ENCODE results near the gene DISC1. TPM values are rescaled to one million over a fixed set of nuclear protein-coding genes. Genes with fewer than 3 reads are reported as not detected.

DISC1 gene
- total RNA-seq, 3 donors from 2014 or later = 0.50 to 1.1 (median 0.57) TPM

DNA sequence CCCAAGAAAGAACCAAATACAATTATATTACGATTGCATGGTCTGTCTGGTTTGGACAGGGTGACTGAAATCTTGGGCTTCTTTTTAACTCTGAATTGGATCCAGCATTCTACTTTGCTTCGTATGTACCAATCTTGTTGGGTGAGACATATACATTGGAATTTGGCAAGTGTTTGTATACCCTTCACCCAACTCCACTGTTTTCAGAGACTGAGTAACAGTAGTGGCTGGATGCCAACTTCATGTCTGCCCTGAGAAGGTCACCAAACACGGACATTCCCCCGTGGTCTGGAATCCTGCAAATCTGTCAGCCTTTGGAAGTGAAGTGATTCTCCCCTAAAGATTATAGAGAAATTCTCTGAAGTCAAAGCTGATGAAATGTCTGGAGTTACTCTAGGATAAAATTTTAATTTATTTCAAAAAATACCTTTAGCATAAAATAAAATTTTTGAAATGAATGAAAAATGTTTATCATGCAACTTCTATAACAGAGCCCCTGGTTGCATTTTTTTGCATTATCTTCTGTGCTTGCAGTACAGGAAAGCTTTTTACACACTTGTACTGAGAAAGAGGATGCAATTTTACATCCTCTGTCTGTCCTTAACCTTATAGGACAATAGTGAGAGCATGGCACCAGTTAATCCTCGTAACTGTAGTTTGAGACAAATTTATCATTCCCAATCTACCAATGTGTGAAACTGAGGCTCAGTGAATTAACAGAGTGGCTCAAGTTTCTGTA, 201.8 kb downstream of the DISC1 start:
- no peak for ATAC-seq

DNA sequence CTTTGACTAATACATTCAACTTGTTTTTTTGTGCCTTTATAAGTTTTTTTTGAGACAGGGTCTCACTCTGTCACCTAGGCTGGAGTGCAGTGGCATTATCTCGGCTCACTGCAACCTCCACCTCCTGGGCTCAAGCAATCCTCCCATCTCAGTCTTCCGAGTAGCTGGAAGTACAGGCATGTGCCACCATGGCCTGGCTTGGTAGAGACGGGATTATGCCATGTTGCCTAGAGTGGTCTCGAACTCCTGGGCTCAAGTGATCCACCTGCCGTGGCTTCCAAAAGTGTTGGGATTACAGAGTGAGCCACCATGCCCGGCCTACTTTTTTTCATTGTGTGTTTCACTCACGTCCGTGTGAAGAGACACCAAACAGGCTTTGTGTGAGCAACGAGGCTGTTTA, 202.7 kb downstream of the DISC1 start:
- Mint-ChIP-seq H3K4me3 (no peak overlapping the region), H3K27me3 (ENCODE audit: low read depth) (no peaks in the 10 kb centered on the region), H3K4me1 (ENCODE audit: low read depth) (no peaks in the 10 kb centered on the region), H3K36me3 (ENCODE audit: insufficient read depth) (peaks cover 15% of the 10 kb centered on the region), H3K9me3 (no peaks in the 10 kb centered on the region)
- no peak for DNase-seq
- ATAC-seq = no peak

More for the DNA sequence above, 201.8 kb downstream of the DISC1 start:
- no peaks in the 10 kb centered on the region for H3K27me3 Mint-ChIP-seq (ENCODE audit: low read depth)
- H3K36me3 Mint-ChIP-seq (ENCODE audit: insufficient read depth) = peaks cover 21% of the 10 kb centered on the region
- H3K9me3 Mint-ChIP-seq = no peaks in the 10 kb centered on the region
- no peaks in the 10 kb centered on the region for H3K4me1 Mint-ChIP-seq (ENCODE audit: low read depth)
- H3K4me3 Mint-ChIP-seq = no peak overlapping the region
- no peak for DNase-seq

DNA sequence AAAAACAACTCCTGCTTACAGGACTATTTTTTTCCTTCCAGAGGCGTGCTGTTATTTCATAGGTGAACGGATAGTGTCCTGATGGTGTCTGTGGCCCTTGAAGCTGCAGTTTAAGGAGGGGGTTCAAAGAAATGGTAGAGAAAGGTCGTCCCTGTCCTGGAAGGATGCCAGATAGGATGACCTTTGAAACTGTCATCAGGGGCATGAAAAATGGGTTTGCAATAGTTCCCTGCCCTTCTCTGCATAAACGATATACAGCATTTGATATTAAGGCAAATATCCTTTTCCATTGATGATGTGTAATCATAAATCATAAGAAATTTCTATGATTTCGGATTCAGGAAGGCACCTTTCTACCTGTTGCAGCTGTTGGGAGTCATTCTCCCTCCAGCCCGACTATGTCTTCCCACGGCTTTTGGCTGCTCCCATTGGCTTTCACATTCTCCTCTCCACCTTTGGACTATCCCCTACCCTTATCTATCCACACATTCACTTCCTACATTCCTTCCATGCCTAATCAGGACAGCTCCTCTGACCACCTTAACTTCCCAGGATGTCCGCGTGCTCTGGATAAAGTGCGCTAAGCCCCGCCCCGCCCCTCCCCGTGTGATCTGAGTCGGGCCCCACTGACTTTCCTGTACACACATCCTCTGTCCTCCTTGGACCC, 209.8 kb downstream of the DISC1 start:
- Mint-ChIP-seq H3K36me3 (ENCODE audit: insufficient read depth) (peaks cover 5% of the 10 kb centered on the region), H3K4me1 (ENCODE audit: low read depth) (no peaks in the 10 kb centered on the region), H3K27me3 (ENCODE audit: low read depth) (no peaks in the 10 kb centered on the region), H3K4me3 (no peak overlapping the region), H3K9me3 (no peaks in the 10 kb centered on the region)
- ATAC-seq = no peak
- no peak for DNase-seq

DNA sequence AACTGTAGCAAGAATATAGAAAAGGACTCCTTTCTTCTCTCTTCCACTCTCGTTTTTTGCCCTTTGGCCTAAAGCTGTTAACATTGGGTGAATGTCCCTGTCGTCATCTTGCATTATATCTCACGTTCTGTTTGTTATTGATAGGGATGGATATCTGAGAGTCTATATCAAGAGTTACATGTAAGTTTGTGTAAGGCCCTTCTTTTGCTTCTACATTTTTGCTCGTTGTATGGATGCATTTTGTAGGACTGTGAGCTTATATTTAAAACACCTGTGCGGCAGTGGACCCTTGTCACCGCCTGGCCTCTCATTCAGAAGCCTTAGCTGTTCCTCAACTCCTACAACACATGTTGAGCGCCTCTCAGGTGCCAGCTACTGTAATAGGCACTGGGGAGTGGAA, 211.9 kb downstream of the DISC1 start:
- DNase-seq (no peak), ATAC-seq (no peak)
- Mint-ChIP-seq H3K36me3 (ENCODE audit: insufficient read depth) (peaks cover 5% of the 10 kb centered on the region), H3K27me3 (ENCODE audit: low read depth) (no peaks in the 10 kb centered on the region), H3K4me3 (no peak overlapping the region), H3K4me1 (ENCODE audit: low read depth) (peaks cover 2% of the 10 kb centered on the region), H3K9me3 (no peaks in the 10 kb centered on the region)

DNA sequence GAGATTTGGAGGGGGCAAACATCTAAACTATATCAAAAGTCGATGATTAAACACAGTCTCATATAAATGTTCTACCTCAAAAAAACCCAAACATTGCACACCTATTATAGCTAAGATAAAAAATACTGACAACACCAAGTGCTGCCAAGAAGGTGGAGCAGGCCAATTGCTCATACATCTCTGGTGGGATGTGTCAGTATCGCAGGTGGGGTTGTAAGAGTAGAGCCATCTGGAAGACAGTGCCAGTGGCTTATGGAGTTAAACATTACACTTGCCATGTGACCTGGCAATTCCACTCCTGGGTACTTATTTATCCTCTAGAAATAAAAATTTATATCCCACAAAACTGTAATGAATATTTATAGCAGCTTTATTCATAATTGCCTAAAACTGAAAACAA, 213.4 kb downstream of the DISC1 start:
- Mint-ChIP-seq H3K4me1 (ENCODE audit: low read depth) (peaks cover 12% of the 10 kb centered on the region), H3K4me3 (no peak overlapping the region), H3K27me3 (ENCODE audit: low read depth) (no peaks in the 10 kb centered on the region), H3K9me3 (no peaks in the 10 kb centered on the region), H3K36me3 (ENCODE audit: insufficient read depth) (peaks cover 6% of the 10 kb centered on the region)
- DNase-seq (no peak), ATAC-seq (no peak)

DNA sequence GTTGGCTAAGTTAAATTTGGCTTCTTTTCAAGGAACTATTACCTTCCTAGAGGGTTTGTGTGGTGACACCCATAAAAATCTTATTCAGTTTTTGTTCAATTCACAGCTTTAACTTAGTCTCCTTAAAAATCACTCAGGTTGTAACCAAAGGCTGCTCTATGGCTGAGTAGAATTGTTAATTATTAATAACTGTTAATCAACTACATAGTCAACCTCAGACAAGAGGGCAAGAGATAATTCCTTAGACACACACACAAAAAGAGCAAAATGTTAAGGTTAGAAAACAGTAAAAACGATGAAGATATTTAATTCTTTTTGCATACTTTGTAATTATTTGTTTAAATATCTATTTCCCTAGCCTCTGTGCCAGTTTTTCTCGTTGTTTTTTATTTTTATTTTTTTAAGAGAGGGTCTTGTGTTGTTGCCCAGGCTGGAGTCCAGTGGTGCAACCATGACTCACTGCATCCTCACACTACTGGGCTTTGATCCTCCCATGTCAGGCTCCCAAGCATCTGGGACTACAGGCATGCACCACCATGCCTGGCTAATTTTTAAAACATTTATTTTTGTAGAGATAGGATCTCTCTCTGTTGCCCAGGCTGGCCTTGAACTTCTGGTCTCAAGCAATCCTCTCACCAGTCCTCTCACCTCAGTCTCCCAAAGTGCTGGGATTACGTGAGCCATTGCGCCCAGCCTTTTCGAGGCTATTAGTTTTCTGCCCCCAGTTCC, 215.2 kb downstream of the DISC1 start:
- Mint-ChIP-seq H3K27me3 (ENCODE audit: low read depth) (no peaks in the 10 kb centered on the region), H3K9me3 (no peaks in the 10 kb centered on the region), H3K4me3 (no peak overlapping the region), H3K4me1 (ENCODE audit: low read depth) (peaks cover 18% of the 10 kb centered on the region), H3K36me3 (ENCODE audit: insufficient read depth) (peaks cover 8% of the 10 kb centered on the region)
- DNase-seq = no peak
- ATAC-seq = no peak

DNA sequence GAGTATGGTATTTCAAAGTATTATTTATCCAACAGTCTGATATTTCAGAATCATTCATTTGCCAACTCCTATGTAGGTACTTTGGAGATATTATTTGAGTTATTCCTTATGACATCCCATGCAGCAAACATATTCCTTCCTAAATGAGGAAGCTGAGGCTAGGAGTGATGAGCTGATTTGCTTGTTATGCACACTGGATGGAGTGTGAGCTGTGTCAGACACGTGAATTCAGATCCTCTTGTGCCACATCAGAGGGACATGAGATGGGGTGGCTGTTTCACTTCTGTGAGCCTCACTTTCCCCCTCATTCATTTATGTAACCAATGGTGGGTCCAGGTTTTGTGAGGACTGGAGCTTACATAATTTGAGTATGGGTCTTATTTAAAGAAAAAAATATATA, 215.9 kb downstream of the DISC1 start:
- Mint-ChIP-seq H3K27me3 (ENCODE audit: low read depth) (no peaks in the 10 kb centered on the region), H3K4me3 (no peak overlapping the region), H3K36me3 (ENCODE audit: insufficient read depth) (peaks cover 6% of the 10 kb centered on the region), H3K4me1 (ENCODE audit: low read depth) (peaks cover 18% of the 10 kb centered on the region), H3K9me3 (no peaks in the 10 kb centered on the region)
- DNase-seq = no peak
- no peak for ATAC-seq

DNA sequence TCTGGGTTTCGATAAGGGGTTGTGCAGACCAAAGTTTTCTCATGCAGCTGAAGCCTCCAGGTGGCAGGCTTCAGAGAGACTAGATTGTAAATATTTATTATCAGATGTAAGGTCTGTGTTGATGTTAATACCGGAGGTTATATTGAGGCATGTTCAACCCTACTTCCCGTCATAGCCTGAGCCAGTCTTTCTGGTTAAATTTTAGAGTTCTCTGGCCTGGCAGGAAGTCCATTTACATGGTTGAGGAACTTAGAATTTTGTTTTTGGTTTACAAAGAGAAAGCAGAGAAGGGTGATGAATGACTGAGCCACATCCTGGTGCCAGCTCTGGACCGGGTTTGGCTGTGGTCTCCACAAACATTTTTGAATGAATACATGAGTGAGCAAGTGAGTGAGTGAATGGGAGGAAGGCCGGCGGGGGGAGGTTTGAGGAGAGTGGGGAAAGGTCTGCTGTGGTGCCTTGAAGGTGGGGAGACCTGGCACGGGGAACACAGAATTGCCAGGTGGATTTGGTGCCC, 218.5 kb downstream of the DISC1 start:
- no peaks in the 10 kb centered on the region for H3K27me3 Mint-ChIP-seq (ENCODE audit: low read depth)
- no peak for ATAC-seq
- no peak overlapping the region for H3K4me3 Mint-ChIP-seq
- H3K9me3 Mint-ChIP-seq = no peaks in the 10 kb centered on the region
- DNase-seq = no peak
- peaks cover 7% of the 10 kb centered on the region for H3K36me3 Mint-ChIP-seq (ENCODE audit: insufficient read depth)
- peaks cover 18% of the 10 kb centered on the region for H3K4me1 Mint-ChIP-seq (ENCODE audit: low read depth)

DNA sequence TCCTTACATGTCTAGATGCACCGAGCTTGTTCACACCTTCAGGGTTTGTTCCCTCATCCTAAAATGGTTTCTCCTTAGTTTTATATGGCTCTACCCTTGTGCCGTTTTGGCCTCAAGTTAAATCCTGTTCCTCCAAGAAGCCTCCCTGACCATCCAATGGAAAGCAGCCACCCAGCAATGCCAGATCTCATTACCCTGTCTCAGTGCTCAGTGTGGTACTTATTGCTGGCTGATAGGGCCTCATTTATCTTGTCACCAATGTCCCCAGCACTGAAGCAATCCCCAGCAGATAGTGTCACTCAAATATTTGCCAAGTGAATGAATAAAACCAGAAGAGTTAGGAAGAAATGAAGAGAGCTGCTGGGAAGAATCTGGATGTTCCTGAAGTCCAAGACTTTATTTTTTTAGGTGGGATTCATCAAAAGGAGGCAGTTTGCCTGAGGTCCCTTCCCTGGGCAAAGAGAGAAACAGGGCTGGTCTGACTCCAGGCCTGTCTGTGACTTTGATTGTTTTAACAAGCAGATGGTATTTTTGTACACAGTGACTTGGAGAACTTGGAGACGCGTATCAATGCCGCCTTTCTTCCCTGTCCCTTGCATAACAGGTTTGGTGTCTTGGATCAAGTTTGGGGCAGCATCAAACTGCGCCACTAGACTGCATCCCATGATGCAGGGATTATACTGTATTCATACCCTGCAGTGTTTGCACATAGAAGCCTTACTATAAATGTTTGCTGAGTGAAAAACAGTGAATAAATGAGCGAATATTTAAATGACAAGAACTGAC, 221.2 kb downstream of the DISC1 start:
- no peak for DNase-seq
- no peak for ATAC-seq
- no peaks in the 10 kb centered on the region for H3K9me3 Mint-ChIP-seq
- H3K36me3 Mint-ChIP-seq (ENCODE audit: insufficient read depth) = peaks cover 7% of the 10 kb centered on the region
- peaks cover 18% of the 10 kb centered on the region for H3K4me1 Mint-ChIP-seq (ENCODE audit: low read depth)
- no peaks in the 10 kb centered on the region for H3K27me3 Mint-ChIP-seq (ENCODE audit: low read depth)
- no peak overlapping the region for H3K4me3 Mint-ChIP-seq

DNA sequence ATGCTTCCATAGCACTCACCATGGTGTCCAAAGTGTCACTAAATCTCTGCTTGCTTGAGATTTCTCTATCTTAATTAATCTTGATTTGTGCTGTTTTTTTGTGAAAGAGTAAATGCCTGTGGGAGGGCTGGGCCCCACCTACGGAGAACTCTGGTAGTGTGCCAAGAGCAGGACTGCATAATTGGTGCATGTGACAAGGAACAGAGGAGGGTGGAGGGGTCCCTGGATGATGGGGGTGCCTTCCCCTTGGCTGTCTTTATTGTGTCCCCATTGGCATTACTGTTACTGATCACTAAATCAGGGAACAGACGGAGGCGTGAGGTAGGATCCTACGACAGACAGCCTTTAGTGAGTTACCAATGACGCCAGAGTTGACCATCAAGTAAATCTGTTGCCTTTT, 223.4 kb downstream of the DISC1 start:
- H3K4me1 Mint-ChIP-seq (ENCODE audit: low read depth) = peaks cover 7% of the 10 kb centered on the region
- DNase-seq (no peak), ATAC-seq (no peak)
- no peaks in the 10 kb centered on the region for H3K27me3 Mint-ChIP-seq (ENCODE audit: low read depth)
- no peak overlapping the region for H3K4me3 Mint-ChIP-seq
- H3K9me3 Mint-ChIP-seq = no peaks in the 10 kb centered on the region
- H3K36me3 Mint-ChIP-seq (ENCODE audit: insufficient read depth) = peaks cover 7% of the 10 kb centered on the region

DNA sequence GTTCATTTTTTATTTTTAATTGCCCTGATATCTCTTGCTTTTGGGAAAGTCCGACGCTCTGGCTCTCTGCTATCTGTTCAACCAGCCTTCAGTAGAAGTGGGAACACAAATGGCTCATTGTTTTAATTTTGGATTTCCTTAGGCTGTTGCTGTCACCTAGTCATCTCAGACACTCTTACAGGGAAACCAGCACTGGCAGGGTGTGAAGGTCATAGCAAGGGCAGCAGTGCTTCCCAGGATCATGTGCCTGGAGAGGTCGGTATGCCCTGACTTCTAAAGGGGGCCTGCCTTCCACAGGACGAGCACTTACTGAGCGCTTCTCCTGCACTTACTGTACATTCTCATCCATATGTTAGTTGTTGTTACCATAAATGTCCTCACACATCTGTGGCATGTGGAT, 224.2 kb downstream of the DISC1 start:
- Mint-ChIP-seq H3K4me3 (no peak overlapping the region), H3K9me3 (no peaks in the 10 kb centered on the region), H3K27me3 (ENCODE audit: low read depth) (no peaks in the 10 kb centered on the region), H3K4me1 (ENCODE audit: low read depth) (no peaks in the 10 kb centered on the region), H3K36me3 (ENCODE audit: insufficient read depth) (peaks cover 5% of the 10 kb centered on the region)
- ATAC-seq (no peak), DNase-seq (no peak)

DNA sequence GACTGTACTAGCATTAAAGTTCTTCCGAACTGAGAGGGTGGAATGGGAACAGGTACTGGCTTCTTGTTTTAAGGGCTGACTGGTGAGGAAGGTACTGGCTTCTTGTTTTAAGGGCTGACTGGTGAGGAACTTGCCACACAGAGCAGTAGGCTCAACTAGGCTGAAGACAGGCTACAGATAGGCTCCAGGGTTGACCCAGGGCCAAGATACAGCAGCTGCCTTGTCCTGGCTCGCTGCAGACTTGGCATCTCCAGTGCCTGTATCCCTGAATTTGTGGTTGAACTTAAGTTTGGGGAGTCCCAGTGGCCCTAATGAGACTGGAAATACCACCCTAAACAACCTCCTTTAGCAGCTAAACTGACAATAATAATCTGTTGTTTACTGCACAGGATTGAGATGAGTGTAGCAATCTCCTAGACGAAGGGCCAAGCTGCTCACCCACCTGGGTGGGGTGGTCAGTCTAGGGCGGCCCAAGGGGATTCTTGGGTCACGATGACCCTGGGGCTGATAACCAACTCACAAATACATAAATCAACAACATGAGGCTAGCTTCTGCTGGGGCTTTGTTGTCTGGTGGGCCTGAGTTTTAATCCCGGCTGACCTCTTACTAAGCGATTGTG, 227.1 kb downstream of the DISC1 start:
- no peaks in the 10 kb centered on the region for H3K9me3 Mint-ChIP-seq

DNA sequence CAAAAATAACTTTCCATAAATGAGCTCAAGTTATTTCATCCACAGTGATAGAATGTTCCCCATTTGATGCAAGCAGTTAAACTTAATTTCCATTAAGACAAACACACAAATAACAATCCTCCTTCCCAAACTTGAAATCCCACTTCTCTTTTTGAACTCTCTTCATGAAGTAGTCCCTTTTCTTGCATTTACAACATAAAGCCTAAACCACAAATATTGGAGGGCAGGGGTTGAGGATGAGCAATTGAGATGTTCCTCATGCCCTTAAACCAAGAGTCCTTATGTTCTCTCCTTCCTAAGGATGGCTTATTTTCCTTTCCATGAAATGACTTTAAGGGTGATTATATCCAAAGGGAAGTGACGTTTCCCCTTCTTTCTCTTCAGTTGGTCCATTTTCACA, 228.8 kb downstream of the DISC1 start:
- no peak for ATAC-seq
- Mint-ChIP-seq H3K9me3 (no peaks in the 10 kb centered on the region), H3K27me3 (ENCODE audit: low read depth) (no peaks in the 10 kb centered on the region), H3K4me3 (no peak overlapping the region), H3K36me3 (ENCODE audit: insufficient read depth) (no peaks in the 10 kb centered on the region), H3K4me1 (ENCODE audit: low read depth) (peaks cover 8% of the 10 kb centered on the region)
- no peak for DNase-seq

More for the DNA sequence above, 227.1 kb downstream of the DISC1 start:
- no peaks in the 10 kb centered on the region for H3K27me3 Mint-ChIP-seq (ENCODE audit: low read depth)
- peaks cover 3% of the 10 kb centered on the region for H3K4me1 Mint-ChIP-seq (ENCODE audit: low read depth)
- ATAC-seq = no peak
- no peak overlapping the region for H3K4me3 Mint-ChIP-seq
- H3K36me3 Mint-ChIP-seq (ENCODE audit: insufficient read depth) = peaks cover 1% of the 10 kb centered on the region
- no peak for DNase-seq

DNA sequence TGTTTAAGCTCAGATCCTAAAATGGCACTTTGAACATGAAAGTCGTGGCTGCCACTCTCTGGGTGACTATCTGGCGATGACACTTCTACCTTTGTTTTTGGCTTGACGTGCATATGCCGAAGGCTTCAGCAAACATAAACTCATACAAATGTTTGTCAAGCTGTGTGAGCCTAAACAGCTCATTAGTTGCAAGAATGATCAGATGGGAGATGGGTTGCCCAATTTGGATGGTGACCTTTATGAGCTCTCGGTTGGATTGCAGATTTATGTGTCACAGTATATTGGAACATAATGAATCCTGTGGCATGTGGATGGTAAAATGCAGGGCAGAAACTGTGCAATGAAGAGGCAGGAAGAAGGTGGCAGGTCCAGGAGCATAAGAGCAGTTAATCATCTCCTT, 229.3 kb downstream of the DISC1 start:
- no peak for DNase-seq
- no peak overlapping the region for H3K4me3 Mint-ChIP-seq
- no peaks in the 10 kb centered on the region for H3K27me3 Mint-ChIP-seq (ENCODE audit: low read depth)
- H3K9me3 Mint-ChIP-seq = no peaks in the 10 kb centered on the region
- H3K36me3 Mint-ChIP-seq (ENCODE audit: insufficient read depth) = no peaks in the 10 kb centered on the region
- peaks cover 10% of the 10 kb centered on the region for H3K4me1 Mint-ChIP-seq (ENCODE audit: low read depth)
- ATAC-seq = no peak

All from activated T-cell treated with anti-CD3 and anti-CD28 coated beads, Interleukin-2, amount 50 U/mL, for 4 hours (primary cell).